Stomach (tissue), 4 donors: ENCODE results near the gene TMEM219.

Experiments used
- EP300 ChIP-seq: sonication (generic); formaldehyde crosslinking; IDR thresholded peaks from one replicate; pipeline ENCODE4 v1.6.1; 2017; ENCODE audit warnings: antibody characterized with exemption
- TF ChIP-seq, protein P1 (sequence below), 7 experiments: fragments of 450-650 bp in 4 of 7; fragments of 200-600 bp in 3 of 7; sonication (generic) in 3 of 7; IDR thresholded peaks; one replicate each; pipeline ENCODE4 v1.5.1; 2016 to 2019; ENCODE audit warnings: antibody characterized with exemption in 7 of 7, control low read depth in 2 of 7, mild to moderate bottlenecking in 1 of 7

DNA sequence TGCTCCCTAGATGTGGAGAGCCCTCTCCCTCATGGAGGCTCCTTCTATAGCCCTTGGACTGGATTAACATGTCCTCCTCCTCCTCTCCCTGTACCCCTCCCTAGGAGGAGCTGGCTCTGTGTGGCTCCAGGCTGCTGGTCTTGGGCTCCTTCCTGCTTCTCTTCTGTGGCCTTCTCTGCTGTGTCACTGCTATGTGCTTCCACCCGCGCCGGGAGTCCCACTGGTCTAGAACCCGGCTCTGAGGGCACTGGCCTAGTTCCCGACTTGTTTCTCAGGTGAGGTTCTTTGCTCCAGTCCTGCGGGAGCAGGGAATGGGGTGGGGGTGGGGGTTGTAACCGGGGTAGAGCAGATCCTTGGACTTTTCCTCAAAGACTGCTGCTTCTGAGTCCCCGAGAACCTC is 9.4 kb downstream of the TMEM219 start:
- TF ChIP-seq EP300 = no peak
- TF ChIP-seq, protein P1, sequence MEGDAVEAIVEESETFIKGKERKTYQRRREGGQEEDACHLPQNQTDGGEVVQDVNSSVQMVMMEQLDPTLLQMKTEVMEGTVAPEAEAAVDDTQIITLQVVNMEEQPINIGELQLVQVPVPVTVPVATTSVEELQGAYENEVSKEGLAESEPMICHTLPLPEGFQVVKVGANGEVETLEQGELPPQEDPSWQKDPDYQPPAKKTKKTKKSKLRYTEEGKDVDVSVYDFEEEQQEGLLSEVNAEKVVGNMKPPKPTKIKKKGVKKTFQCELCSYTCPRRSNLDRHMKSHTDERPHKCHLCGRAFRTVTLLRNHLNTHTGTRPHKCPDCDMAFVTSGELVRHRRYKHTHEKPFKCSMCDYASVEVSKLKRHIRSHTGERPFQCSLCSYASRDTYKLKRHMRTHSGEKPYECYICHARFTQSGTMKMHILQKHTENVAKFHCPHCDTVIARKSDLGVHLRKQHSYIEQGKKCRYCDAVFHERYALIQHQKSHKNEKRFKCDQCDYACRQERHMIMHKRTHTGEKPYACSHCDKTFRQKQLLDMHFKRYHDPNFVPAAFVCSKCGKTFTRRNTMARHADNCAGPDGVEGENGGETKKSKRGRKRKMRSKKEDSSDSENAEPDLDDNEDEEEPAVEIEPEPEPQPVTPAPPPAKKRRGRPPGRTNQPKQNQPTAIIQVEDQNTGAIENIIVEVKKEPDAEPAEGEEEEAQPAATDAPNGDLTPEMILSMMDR (IDR thresholded peaks at IDR 0.05) = no peak
